GM06990 (cell line): ENCODE measurements around the gene METTL18.

Experiments used
- DNase-seq: peaks from one replicate; pipeline ENCODE4 v3.0.0-alpha.2; 2011; ENCODE audit not compliant: insufficient read length; ENCODE audit errors: extremely low read depth
- H3K27me3 ChIP-seq: replicated peaks from 2 replicates; pipeline ENCODE4 v1.6.0; 2011; ENCODE audit warnings: low read length; ENCODE audit not compliant: control insufficient read depth, insufficient read depth
- H3K36me3 ChIP-seq: 2 replicates; pipeline ENCODE4 v1.5.1; 2011; ENCODE audit warnings: low read length; ENCODE audit not compliant: control insufficient read depth, insufficient read depth
- H3K4me3 ChIP-seq: replicated peaks from 2 replicates; pipeline ENCODE4 v1.5.1; 2011; ENCODE audit warnings: low read depth, mild to moderate bottlenecking, control low read depth, low read length
- TF ChIP-seq, protein P1 (sequence below): IDR thresholded peaks from 2 replicates; pipeline ENCODE4 v1.5.1; 2011; ENCODE audit warnings: low read length, control low read depth, mild to moderate bottlenecking, inconsistent platforms; ENCODE audit not compliant: insufficient read depth, poor library complexity, severe bottlenecking

Gene METTL18

DNA sequence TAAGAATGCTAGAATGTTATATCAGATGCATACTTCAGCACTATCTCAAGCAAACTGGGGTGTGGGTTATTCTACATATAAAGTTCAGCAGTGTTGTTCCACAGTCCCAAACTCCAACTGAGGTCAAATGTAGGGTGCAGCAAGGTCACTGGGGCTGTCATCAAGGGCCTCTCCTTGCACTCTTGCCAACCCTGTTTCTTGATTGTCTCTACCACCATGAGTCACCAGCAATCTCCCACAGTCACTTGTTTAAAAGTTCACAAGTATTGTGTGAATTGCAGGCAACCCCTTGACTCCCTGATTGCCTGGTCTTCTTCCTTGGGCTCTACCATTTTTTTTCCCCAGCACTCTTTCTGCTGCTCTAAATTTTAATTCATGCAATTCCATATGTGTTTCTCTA is 10.6 kb downstream of the METTL18 start:
- H3K27me3 ChIP-seq, result no peaks in the 10 kb centered on the region
- DNase-seq, result no peak
- H3K4me3 ChIP-seq, result no peak overlapping the region
- TF ChIP-seq, protein P1, sequence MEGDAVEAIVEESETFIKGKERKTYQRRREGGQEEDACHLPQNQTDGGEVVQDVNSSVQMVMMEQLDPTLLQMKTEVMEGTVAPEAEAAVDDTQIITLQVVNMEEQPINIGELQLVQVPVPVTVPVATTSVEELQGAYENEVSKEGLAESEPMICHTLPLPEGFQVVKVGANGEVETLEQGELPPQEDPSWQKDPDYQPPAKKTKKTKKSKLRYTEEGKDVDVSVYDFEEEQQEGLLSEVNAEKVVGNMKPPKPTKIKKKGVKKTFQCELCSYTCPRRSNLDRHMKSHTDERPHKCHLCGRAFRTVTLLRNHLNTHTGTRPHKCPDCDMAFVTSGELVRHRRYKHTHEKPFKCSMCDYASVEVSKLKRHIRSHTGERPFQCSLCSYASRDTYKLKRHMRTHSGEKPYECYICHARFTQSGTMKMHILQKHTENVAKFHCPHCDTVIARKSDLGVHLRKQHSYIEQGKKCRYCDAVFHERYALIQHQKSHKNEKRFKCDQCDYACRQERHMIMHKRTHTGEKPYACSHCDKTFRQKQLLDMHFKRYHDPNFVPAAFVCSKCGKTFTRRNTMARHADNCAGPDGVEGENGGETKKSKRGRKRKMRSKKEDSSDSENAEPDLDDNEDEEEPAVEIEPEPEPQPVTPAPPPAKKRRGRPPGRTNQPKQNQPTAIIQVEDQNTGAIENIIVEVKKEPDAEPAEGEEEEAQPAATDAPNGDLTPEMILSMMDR, result no peak
- H3K36me3 ChIP-seq, result no peaks in the 10 kb centered on the region

DNA sequence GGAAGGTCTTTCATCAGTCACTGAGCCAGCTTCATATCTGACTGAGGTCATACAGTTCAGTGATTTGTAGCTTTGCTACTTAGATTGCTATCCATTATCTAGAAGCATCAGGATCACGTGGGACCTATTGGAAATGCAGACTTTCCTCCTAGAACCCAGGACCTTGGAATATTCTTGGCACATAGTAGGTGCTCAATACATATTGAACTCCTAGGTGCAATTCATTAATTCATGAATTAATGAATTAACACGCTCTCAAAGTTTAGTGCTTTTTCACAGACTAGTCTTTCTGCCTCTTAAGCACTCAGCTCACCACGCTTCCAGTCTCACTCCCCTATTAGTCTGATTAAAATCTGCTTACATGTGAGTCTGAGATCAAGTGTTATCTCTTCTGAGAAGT is 12.1 kb downstream of the METTL18 start:
- no peak for DNase-seq
- Histone ChIP-seq H3K4me3 (no peak overlapping the region), H3K36me3 (no peaks in the 10 kb centered on the region), H3K27me3 (no peaks in the 10 kb centered on the region)
- TF ChIP-seq, protein P1, result no peak

DNA sequence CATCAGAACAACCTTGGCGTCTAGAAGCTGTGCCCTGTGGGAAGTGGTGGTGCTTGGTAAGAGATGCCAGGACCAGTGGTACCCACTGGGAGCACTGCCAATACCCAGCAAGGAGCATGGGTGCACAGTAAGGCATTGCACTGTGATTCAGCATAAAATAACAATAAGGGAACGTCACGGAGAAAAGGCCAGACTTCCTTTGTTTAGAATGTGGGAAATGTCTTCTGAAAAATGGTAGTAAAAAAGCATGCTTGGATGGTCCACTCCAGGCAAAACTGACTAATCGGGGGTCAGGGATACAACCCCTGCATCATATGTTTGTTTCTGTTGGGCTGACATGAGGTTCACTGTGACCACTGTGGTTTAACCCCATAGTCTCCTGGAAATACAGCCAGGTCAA is 14.7 kb downstream of the METTL18 start:
- TF ChIP-seq, protein P1, result no peak
- Histone ChIP-seq H3K4me3 (no peak overlapping the region), H3K27me3 (no peaks in the 10 kb centered on the region), H3K36me3 (no peaks in the 10 kb centered on the region)
- no peak for DNase-seq

DNA sequence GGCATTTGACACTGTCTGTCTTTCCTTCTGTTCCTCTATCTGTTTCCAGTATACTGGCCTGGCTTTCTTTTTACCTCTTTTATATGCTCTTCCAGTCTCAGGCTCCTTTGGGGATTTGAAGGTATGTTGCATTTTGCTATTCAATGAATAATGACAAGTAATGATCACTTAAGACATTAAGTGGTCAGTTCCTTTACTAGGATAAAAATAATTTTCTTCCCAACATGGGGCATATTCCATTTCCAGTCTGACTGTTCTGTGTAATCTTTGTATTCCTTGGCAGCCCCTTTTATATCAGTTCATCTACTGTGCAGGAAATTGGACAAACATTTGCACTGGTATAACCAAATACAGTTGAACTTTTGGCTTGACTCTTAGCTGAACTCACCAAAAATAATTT is 15.6 kb downstream of the METTL18 start:
- Histone ChIP-seq H3K4me3 (no peak overlapping the region), H3K27me3 (no peaks in the 10 kb centered on the region), H3K36me3 (no peaks in the 10 kb centered on the region)
- TF ChIP-seq, protein P1, result no peak
- DNase-seq, result no peak

DNA sequence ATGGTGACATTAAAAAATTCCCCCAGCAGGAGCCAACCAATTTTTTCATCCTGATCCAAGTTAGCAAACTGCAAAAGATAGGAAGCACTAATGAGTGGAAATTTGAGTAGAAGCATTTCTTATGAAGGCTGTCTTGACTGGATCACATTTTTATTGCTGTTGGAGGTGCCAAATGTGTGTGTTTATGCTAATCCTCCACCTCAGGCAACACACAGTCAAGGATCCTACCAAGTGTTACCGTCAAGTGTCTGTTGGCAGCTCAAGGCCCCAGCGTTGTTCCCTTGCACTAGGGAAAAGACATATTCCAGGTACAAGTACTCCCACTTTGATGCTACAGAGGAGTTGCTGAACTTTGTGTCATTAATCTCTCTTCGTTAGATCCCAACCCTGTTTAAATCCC is 18.3 kb downstream of the METTL18 start:
- TF ChIP-seq, protein P1, result no peak
- Histone ChIP-seq H3K4me3 (no peak overlapping the region), H3K36me3 (no peaks in the 10 kb centered on the region), H3K27me3 (no peaks in the 10 kb centered on the region)
- no peak for DNase-seq

DNA sequence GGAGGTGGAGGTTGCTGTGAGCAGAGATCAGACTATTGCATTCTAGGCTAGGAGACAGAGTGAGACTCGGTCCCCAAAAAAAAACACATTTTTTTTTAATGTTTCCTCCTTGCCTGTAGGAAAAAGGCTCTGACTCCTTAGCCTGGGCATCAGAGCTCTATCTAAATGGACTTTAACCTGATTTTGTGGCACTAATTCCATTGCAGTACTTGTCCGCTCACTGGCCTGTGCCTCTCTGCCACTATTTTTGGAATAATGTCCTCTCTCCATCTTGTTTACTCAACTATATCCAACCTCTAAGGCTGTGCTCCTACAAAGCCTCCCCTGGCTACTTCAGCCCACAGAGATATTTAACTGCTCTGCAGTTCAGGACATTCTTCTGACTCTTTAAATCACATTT is 26.5 kb downstream of the METTL18 start:
- no peaks in the 10 kb centered on the region; the same call in 1 of the 2 replicates for H3K27me3 ChIP-seq
- H3K4me3 ChIP-seq, result no peak overlapping the region
- DNase-seq, result no peak
- TF ChIP-seq, protein P1, result no peak
- H3K36me3 ChIP-seq, result no peaks in the 10 kb centered on the region
